Measurements from ENCODE around the gene ATP11A.
A peak's percentile ranks its signal among the peaks of the same experiment; 100 is the strongest.

Gene ATP11A

GRCh38 chr13:112887151-112887550 is 197.3 kb downstream of the ATP11A start:
- no peak for ATAC-seq (ENCODE audit: low read depth)
- TF ChIP-seq CTCF (IDR thresholded peaks at IDR 0.05; ENCODE audit: poor library complexity, severe bottlenecking) = no peak

GRCh38 chr13:112887557-112887991 is 197.7 kb downstream of the ATP11A start:
- no peaks in the 10 kb centered on the region for H3K36me3 ChIP-seq (ENCODE audit: low read depth)
- DNase-seq (ENCODE audit: low spot score) = no peak
- no peak for ATAC-seq (ENCODE audit: low read depth)
- H3K4me3 ChIP-seq (ENCODE audit: severe bottlenecking) = no peak overlapping the region
- no peak overlapping the region for H3K27ac ChIP-seq (ENCODE audit: poor library complexity, severe bottlenecking)
- TF ChIP-seq CTCF (IDR thresholded peaks at IDR 0.05; ENCODE audit: poor library complexity, severe bottlenecking) = no peak
- H3K27me3 ChIP-seq (ENCODE audit: insufficient read depth, poor library complexity, severe bottlenecking) = peaks cover 8% of the 10 kb centered on the region
- H3K4me1 ChIP-seq (ENCODE audit: insufficient read depth, poor library complexity, severe bottlenecking) = no peaks in the 10 kb centered on the region
- no peaks in the 10 kb centered on the region for H3K9me3 ChIP-seq (ENCODE audit: severe bottlenecking)

More at GRCh38 chr13:112887151-112887550, 197.3 kb downstream of the ATP11A start:
- Histone ChIP-seq H3K27me3 (ENCODE audit: insufficient read depth, poor library complexity, severe bottlenecking) (peaks cover 6% of the 10 kb centered on the region), H3K4me1 (ENCODE audit: insufficient read depth, poor library complexity, severe bottlenecking) (no peaks in the 10 kb centered on the region), H3K27ac (ENCODE audit: poor library complexity, severe bottlenecking) (no peak overlapping the region), H3K4me3 (ENCODE audit: severe bottlenecking) (no peak overlapping the region), H3K36me3 (ENCODE audit: low read depth) (no peaks in the 10 kb centered on the region), H3K9me3 (ENCODE audit: severe bottlenecking) (no peaks in the 10 kb centered on the region)
- no peak for DNase-seq (ENCODE audit: low spot score)

GRCh38 chr13:112888238-112889111 is 198.6 kb downstream of the ATP11A start:
- Histone ChIP-seq H3K27ac (ENCODE audit: poor library complexity, severe bottlenecking) (no peak overlapping the region), H3K4me1 (ENCODE audit: insufficient read depth, poor library complexity, severe bottlenecking) (no peaks in the 10 kb centered on the region), H3K4me3 (ENCODE audit: severe bottlenecking) (no peak overlapping the region), H3K9me3 (ENCODE audit: severe bottlenecking) (no peaks in the 10 kb centered on the region), H3K36me3 (ENCODE audit: low read depth) (no peaks in the 10 kb centered on the region), H3K27me3 (ENCODE audit: insufficient read depth, poor library complexity, severe bottlenecking) (peaks cover 12% of the 10 kb centered on the region)
- TF ChIP-seq CTCF (IDR thresholded peaks at IDR 0.05; ENCODE audit: poor library complexity, severe bottlenecking) = no peak
- no peak for ATAC-seq (ENCODE audit: low read depth)
- DNase-seq (ENCODE audit: low spot score) = peak; percentile 47

DNA sequence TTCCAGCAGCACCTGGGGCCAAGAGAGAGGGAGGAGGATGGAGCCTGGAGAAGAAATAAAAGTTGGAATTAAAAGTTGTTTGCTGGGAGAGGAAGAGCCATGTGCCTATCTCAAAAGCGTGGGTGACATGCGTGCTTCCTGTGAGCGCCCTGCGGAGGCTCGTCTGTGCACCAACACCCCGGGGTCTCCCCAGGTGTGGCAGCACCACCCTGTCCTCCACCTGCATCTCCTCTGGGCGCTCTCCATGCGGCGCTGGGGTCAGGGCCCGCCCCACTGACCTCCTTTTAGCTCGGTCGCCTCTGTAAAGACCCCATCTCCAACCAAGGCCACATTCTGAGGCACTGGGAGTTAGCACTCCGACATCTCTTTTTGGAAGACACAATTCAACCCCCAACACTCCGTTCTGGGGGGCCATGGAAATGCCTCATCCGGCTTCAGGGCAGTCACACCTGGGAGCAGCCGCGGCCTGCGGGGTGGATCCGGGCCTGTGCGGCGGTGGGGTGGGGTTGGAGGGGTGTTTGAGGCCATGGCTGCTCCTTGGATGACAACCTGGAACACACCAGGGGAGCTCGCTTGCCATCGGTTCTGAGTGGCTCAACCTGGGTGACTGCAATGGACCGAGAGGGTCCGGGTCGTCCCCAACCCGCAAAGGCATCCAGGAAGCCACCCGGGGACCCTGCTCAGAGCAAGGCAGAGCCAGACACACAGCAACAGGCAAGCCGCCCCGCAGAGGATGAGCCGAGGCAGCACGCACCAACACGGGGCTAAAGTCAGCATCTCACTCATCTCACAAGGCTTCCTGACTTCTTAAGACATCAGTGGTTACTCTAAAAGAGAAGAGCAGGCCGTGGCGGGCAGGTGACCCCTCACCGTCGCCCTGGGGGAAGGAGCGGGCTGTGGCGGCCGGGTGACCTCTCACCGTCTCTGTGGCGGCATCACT is 199.8 kb downstream of the ATP11A start:
- H3K9me3 ChIP-seq (ENCODE audit: severe bottlenecking) = no peaks in the 10 kb centered on the region
- no peaks in the 10 kb centered on the region for H3K4me1 ChIP-seq (ENCODE audit: insufficient read depth, poor library complexity, severe bottlenecking)
- no peak overlapping the region for H3K4me3 ChIP-seq (ENCODE audit: severe bottlenecking)
- DNase-seq (ENCODE audit: low spot score) = peak; percentile 54
- H3K27me3 ChIP-seq (ENCODE audit: insufficient read depth, poor library complexity, severe bottlenecking) = peaks cover 15% of the 10 kb centered on the region
- no peak for ATAC-seq (ENCODE audit: low read depth)
- no peak for TF ChIP-seq CTCF (IDR thresholded peaks at IDR 0.05; ENCODE audit: poor library complexity, severe bottlenecking)
- H3K27ac ChIP-seq (ENCODE audit: poor library complexity, severe bottlenecking) = no peak overlapping the region
- H3K36me3 ChIP-seq (ENCODE audit: low read depth) = no peaks in the 10 kb centered on the region

All from RWPE2 (cell line).